ENCODE results near the gene POLG2. TPM values are rescaled to one million over a fixed set of nuclear protein-coding genes. Genes with fewer than 3 reads are reported as not detected.
"Not testable (repeated sequence)": the region's sequence is repeated elsewhere in the genome, so short reads cannot be mapped to it uniquely, and the experiment has no call there.

POLG2 gene
- total RNA-seq, 2 experiments from 2014 or later = 22.9 to 51.1 TPM

DNA sequence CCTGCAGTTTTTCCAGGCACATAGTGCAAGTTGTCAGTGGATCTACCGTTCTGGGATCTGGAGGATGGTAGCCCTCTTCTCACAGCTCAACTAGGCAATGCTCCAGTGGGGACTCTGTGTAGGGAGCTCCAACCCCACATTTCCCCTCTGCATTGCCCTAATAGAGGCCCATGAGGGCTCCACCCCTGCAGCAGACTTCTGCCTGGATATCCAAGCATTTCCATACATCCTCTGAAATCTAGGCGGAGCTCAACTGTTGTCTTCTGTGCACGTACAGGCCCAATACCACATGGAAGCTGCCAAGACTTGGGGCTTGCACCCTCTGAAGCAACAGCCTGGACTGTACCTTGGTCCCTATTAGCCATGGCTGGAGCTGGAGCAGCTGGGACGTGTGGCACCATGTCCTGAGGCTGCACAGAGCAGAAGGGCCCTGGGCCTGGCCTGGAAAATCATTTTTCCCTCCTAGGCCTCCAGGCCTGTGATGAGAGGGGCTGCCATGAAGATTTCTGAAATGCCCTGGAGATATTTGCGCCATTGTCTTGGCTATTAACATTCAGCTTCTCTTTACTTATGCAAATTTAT lies 58.8 kb downstream of the POLG2 start:
- Histone ChIP-seq H3K9me3 (ENCODE audit: low read length) (peaks cover 52% of the 10 kb centered on the region), H3K4me2 (ENCODE audit: low read length) (no peak overlapping the region), H2AFZ (ENCODE audit: low read length) (no peak overlapping the region), H3K4me1 (ENCODE audit: insufficient read depth, low read length, poor library complexity, severe bottlenecking) (no peaks in the 10 kb centered on the region), H3K36me3 (ENCODE audit: insufficient read depth, low read length) (no peaks in the 10 kb centered on the region), H3K79me2 (ENCODE audit: insufficient read depth, low read depth, low read length) (no peaks in the 10 kb centered on the region), H3K27ac (ENCODE audit: low read depth, low read length, poor library complexity, severe bottlenecking) (no peak overlapping the region), H3K9me2 (ENCODE audit: insufficient read depth, low read length) (no peaks in the 10 kb centered on the region), H4K20me1 (ENCODE audit: insufficient read depth, low read length) (no peaks in the 10 kb centered on the region), H3K4me3 (ENCODE audit: low read depth, low read length, poor library complexity, severe bottlenecking) (no peak overlapping the region)
- intact Hi-C loops (cut with micrococcal nuclease; ENCODE audit: unreplicated experiment) = no loop called here
- no peak for TF ChIP-seq EZH2phosphoT487 (IDR thresholded peaks at IDR 0.05; ENCODE audit: borderline replicate concordance, low read depth, low read length)
- TF ChIP-seq, protein P1, sequence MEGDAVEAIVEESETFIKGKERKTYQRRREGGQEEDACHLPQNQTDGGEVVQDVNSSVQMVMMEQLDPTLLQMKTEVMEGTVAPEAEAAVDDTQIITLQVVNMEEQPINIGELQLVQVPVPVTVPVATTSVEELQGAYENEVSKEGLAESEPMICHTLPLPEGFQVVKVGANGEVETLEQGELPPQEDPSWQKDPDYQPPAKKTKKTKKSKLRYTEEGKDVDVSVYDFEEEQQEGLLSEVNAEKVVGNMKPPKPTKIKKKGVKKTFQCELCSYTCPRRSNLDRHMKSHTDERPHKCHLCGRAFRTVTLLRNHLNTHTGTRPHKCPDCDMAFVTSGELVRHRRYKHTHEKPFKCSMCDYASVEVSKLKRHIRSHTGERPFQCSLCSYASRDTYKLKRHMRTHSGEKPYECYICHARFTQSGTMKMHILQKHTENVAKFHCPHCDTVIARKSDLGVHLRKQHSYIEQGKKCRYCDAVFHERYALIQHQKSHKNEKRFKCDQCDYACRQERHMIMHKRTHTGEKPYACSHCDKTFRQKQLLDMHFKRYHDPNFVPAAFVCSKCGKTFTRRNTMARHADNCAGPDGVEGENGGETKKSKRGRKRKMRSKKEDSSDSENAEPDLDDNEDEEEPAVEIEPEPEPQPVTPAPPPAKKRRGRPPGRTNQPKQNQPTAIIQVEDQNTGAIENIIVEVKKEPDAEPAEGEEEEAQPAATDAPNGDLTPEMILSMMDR (conservative IDR thresholded peaks at IDR 0.05; ENCODE audit: low read length) = no peak
- POLR2A ChIA-PET = interaction anchor here (0.6 kb wide), 1 partner anchor 217 kb away, joined by 5 read pairs; no protein-coding TSS in a partner anchor
- DNase-seq (ENCODE audit: low spot score) = peak; percentile 51
- CTCF ChIA-PET (ENCODE audit: unreplicated experiment) = no interaction called here
- BruUV-seq (replicated peaks) = no TSS peak

DNA sequence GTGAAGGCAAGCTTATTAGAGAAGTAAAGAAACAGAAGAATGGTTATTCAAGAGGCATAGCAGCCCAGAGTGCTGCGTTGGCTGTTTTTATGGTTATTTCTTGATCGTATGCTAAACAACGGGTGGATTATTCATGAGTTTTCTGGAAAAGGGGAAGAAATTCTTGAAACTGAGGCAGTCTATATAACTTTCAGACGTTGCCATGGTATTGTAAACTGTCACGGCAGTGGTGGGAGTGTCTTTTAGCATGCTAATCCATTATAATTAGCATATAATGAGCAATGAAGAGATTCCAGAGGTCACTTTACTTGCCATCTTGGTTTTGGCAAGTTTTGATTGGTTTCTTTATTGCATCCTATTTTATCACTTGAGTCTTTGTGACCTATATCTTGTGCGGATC lies 65.3 kb downstream of the POLG2 start:
- no TSS peak for BruUV-seq (replicated peaks)

DNA sequence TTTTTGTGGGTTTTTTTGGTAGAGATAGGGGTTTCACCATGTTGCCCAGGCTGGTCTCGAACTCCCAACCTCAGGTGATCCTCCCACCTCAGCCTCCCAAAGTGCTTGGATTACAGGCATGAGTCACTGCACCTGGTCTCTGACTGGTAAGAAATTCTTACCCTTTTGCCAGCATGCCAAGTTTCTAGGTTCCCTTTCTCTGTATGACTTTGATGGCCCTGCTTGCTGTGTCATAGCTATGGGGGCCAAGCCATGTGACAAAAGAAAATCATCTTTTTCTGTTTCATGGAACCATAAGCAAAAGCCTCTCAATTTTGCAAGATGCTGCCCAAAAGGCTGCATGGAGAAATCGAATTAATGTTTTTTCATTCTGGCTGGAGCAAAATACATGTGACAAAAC lies 66.8 kb downstream of the POLG2 start:
- H3K4me1 ChIP-seq (ENCODE audit: insufficient read depth, low read length, poor library complexity, severe bottlenecking); H3K9me2 ChIP-seq (ENCODE audit: insufficient read depth, low read length); intact Hi-C loops (cut with micrococcal nuclease; ENCODE audit: unreplicated experiment); H3K79me2 ChIP-seq (ENCODE audit: insufficient read depth, low read depth, low read length); H2AFZ ChIP-seq (ENCODE audit: low read length); H3K36me3 ChIP-seq (ENCODE audit: insufficient read depth, low read length); BruUV-seq (replicated peaks); H3K27ac ChIP-seq (ENCODE audit: low read depth, low read length, poor library complexity, severe bottlenecking); DNase-seq (ENCODE audit: low spot score); CTCF ChIA-PET (ENCODE audit: unreplicated experiment); H3K4me3 ChIP-seq (ENCODE audit: low read depth, low read length, poor library complexity, severe bottlenecking); H3K4me2 ChIP-seq (ENCODE audit: low read length); H4K20me1 ChIP-seq (ENCODE audit: insufficient read depth, low read length); POLR2A ChIA-PET: not testable (repeated sequence)
- peaks cover 15% of the 10 kb centered on the region for H3K9me3 ChIP-seq (ENCODE audit: low read length)

More for the DNA sequence above, 65.3 kb downstream of the POLG2 start:
- Histone ChIP-seq H2AFZ (ENCODE audit: low read length) (no peak overlapping the region), H3K4me1 (ENCODE audit: insufficient read depth, low read length, poor library complexity, severe bottlenecking) (no peaks in the 10 kb centered on the region), H3K4me3 (ENCODE audit: low read depth, low read length, poor library complexity, severe bottlenecking) (no peak overlapping the region), H3K9me3 (ENCODE audit: low read length) (peaks cover 21% of the 10 kb centered on the region), H3K79me2 (ENCODE audit: insufficient read depth, low read depth, low read length) (no peaks in the 10 kb centered on the region), H3K4me2 (ENCODE audit: low read length) (no peak overlapping the region), H3K27ac (ENCODE audit: low read depth, low read length, poor library complexity, severe bottlenecking) (no peak overlapping the region), H4K20me1 (ENCODE audit: insufficient read depth, low read length) (no peaks in the 10 kb centered on the region), H3K36me3 (ENCODE audit: insufficient read depth, low read length) (no peaks in the 10 kb centered on the region), H3K9me2 (ENCODE audit: insufficient read depth, low read length) (no peaks in the 10 kb centered on the region)
- POLR2A ChIA-PET = no interaction called here
- CTCF ChIA-PET (ENCODE audit: unreplicated experiment) = no interaction called here
- DNase-seq (ENCODE audit: low spot score) = no peak
- intact Hi-C loops (cut with micrococcal nuclease; ENCODE audit: unreplicated experiment) = no loop called here
- TF ChIP-seq, protein P1 (conservative IDR thresholded peaks at IDR 0.05; ENCODE audit: low read length) = no peak
- TF ChIP-seq EZH2phosphoT487 (IDR thresholded peaks at IDR 0.05; ENCODE audit: borderline replicate concordance, low read depth, low read length) = no peak

Data from OCI-LY7 (cell line).